Breast epithelium (tissue), 4 donors: ENCODE data around the gene PCDH9. TPM values are rescaled to one million over a fixed set of nuclear protein-coding genes. Genes with fewer than 3 reads are reported as not detected.

Experiments used
- DNase-seq, 2 donors: peaks; one replicate each; pipeline ENCODE4 v3.0.0-alpha.2; 2019; ENCODE audit warnings: low spot score in 2 of 2
- H3K27ac ChIP-seq, 2 donors: fragments of 200-600 bp; sonication (generic) in 1 of 2; one replicate each; pipeline ENCODE4 v1.5.1; 2016 to 2019; ENCODE audit warnings: mild to moderate bottlenecking in 1 of 2
- H3K27me3 ChIP-seq, 2 donors: fragments of 200-600 bp; sonication (generic) in 1 of 2; one replicate each; pipeline versions ENCODE4 v1.5.1 to v1.6.0; 2017 to 2019; ENCODE audit warnings: control low read depth in 1 of 2, mild to moderate bottlenecking in 1 of 2
- H3K36me3 ChIP-seq: fragments of 200-600 bp; one replicate; pipeline ENCODE4 v1.5.1; 2019
- H3K4me1 ChIP-seq, 2 donors: fragments of 200-600 bp; sonication (generic); one replicate each; pipeline ENCODE4 v1.5.1; 2016 to 2019; ENCODE audit warnings: control low read depth in 1 of 2
- H3K4me3 ChIP-seq, 3 donors: fragments of 200-600 bp; sonication (generic); 1 replicate in 2 of 3; 2 replicates in 1 of 3; pipeline ENCODE4 v1.5.1; 2016 to 2019; ENCODE audit warnings: mild to moderate bottlenecking in 3 of 3, moderate library complexity in 2 of 3
- H3K9me3 ChIP-seq, 2 donors: fragments of 200-600 bp; sonication (generic) in 1 of 2; one replicate each; pipeline ENCODE4 v1.5.1; 2016 to 2019; ENCODE audit warnings: control low read depth in 1 of 2
- CTCF ChIP-seq, 3 donors: fragments of 450-650 bp; IDR thresholded peaks; one replicate each; pipeline ENCODE4 v1.5.1; 2016 to 2017; ENCODE audit warnings: antibody characterized with exemption in 3 of 3, mild to moderate bottlenecking in 3 of 3, moderate library complexity in 3 of 3
- POLR2A ChIP-seq: fragments of 450-650 bp; IDR thresholded peaks from one replicate; pipeline ENCODE4 v1.6.1; 2016; ENCODE audit warnings: antibody characterized with exemption, mild to moderate bottlenecking, moderate library complexity
- POLR2AphosphoS5 ChIP-seq, 3 donors: sonication (generic); formaldehyde crosslinking; IDR thresholded peaks; one replicate each; pipeline ENCODE4 v1.6.1; 2017; ENCODE audit warnings: antibody characterized with exemption in 3 of 3
- intact Hi-C: fragments of 100-400 bp; cut with DNase I; formaldehyde crosslinking; loops from one replicate; pipeline ENCODE4 v1.15.1; 2023; ENCODE audit warnings: low total_unique reads
- total RNA-seq, 3 donors: library from RNA; depleted of rRNA; stranded (reverse); fragments of >200 nt; gene quantifications; one replicate each; pipeline ENCODE4 v1.1.0, GENCODE V29; 2016

PCDH9 gene
- total RNA-seq, 3 donors from 2014 or later, result 0.98 to 26.7 (median 3.7) TPM

- no peak for DNase-seq
- Histone ChIP-seq H3K9me3 (no peaks in the 10 kb centered on the region), H3K27ac (no peak overlapping the region), H3K36me3 (no peaks in the 10 kb centered on the region), H3K4me3 (no peak overlapping the region), H3K4me1 (no peaks in the 10 kb centered on the region), H3K27me3 (no peaks in the 10 kb centered on the region)
- TF ChIP-seq POLR2A (no peak), POLR2AphosphoS5 (IDR thresholded peaks at IDR 0.05) (no peak), CTCF (IDR thresholded peaks at IDR 0.05) (no peak)
- intact Hi-C loops, result no loop called here
Measured at GRCh38 chr13:67090856-67091255, 139.3 kb downstream of the PCDH9 start.

- Histone ChIP-seq H3K36me3 (no peaks in the 10 kb centered on the region), H3K4me3 (no peak overlapping the region), H3K9me3 (no peaks in the 10 kb centered on the region), H3K27ac (no peak overlapping the region), H3K27me3 (no peaks in the 10 kb centered on the region), H3K4me1 (no peaks in the 10 kb centered on the region)
- TF ChIP-seq POLR2AphosphoS5 (IDR thresholded peaks at IDR 0.05) (no peak), POLR2A (no peak), CTCF (IDR thresholded peaks at IDR 0.05) (no peak)
- DNase-seq, result no peak
- intact Hi-C loops, result no loop called here
Measured at GRCh38 chr13:67087527-67087926, 142.6 kb downstream of the PCDH9 start.

- Histone ChIP-seq H3K27ac (no peak overlapping the region), H3K9me3 (no peaks in the 10 kb centered on the region), H3K27me3 (no peaks in the 10 kb centered on the region), H3K4me3 (no peak overlapping the region), H3K4me1 (no peaks in the 10 kb centered on the region), H3K36me3 (no peaks in the 10 kb centered on the region)
- DNase-seq, result no peak
- TF ChIP-seq CTCF (IDR thresholded peaks at IDR 0.05), result no peak
- no peak for TF ChIP-seq POLR2AphosphoS5 (IDR thresholded peaks at IDR 0.05)
- TF ChIP-seq POLR2A, result no peak
- intact Hi-C loops, result no loop called here
Measured at GRCh38 chr13:67086260-67086659, 143.9 kb downstream of the PCDH9 start.

- H3K27ac ChIP-seq, result no peak overlapping the region
- no peaks in the 10 kb centered on the region for H3K9me3 ChIP-seq
- H3K4me1 ChIP-seq, result no peaks in the 10 kb centered on the region
- intact Hi-C loops, result no loop called here
- no peaks in the 10 kb centered on the region for H3K27me3 ChIP-seq
- H3K4me3 ChIP-seq, result no peak overlapping the region
- no peaks in the 10 kb centered on the region for H3K36me3 ChIP-seq
- no peak for DNase-seq
- TF ChIP-seq CTCF (IDR thresholded peaks at IDR 0.05), result no peak
- no peak for TF ChIP-seq POLR2AphosphoS5 (IDR thresholded peaks at IDR 0.05)
- TF ChIP-seq POLR2A, result no peak
Measured at GRCh38 chr13:67084066-67084465, 146.1 kb downstream of the PCDH9 start.

GRCh38 chr13:67083519-67083918 lies 146.6 kb downstream of the PCDH9 start:
- intact Hi-C loops, result no loop called here
- no peaks in the 10 kb centered on the region for H3K4me1 ChIP-seq
- H3K4me3 ChIP-seq, result no peak overlapping the region
- H3K27me3 ChIP-seq, result no peaks in the 10 kb centered on the region
- H3K9me3 ChIP-seq, result no peaks in the 10 kb centered on the region
- no peak for TF ChIP-seq POLR2A
- no peak overlapping the region for H3K27ac ChIP-seq
- H3K36me3 ChIP-seq, result no peaks in the 10 kb centered on the region
- no peak for DNase-seq

GRCh38 chr13:67080351-67080750 lies 149.8 kb downstream of the PCDH9 start:
- H3K36me3 ChIP-seq, result no peaks in the 10 kb centered on the region
- no peak overlapping the region for H3K4me3 ChIP-seq
- no peak for DNase-seq
- TF ChIP-seq POLR2AphosphoS5 (IDR thresholded peaks at IDR 0.05), result no peak
- TF ChIP-seq CTCF (IDR thresholded peaks at IDR 0.05), result no peak
- no peak for TF ChIP-seq POLR2A
- H3K27me3 ChIP-seq, result no peaks in the 10 kb centered on the region
- H3K4me1 ChIP-seq, result no peaks in the 10 kb centered on the region
- H3K9me3 ChIP-seq, result no peaks in the 10 kb centered on the region
- intact Hi-C loops, result no loop called here
- H3K27ac ChIP-seq, result no peak overlapping the region
